Uterus (tissue), 4 donors: ENCODE data around the gene HSPBP1. TPM values are rescaled to one million over a fixed set of nuclear protein-coding genes. Genes with fewer than 3 reads are reported as not detected.

ENCODE experiments used
- DNase-seq, 2 donors: peaks; one replicate each; pipeline ENCODE4 v3.0.0-alpha.2; 2019 to 2020
- H3K27ac ChIP-seq, 2 donors: fragments of 200-600 bp; sonication (generic); 1 replicate in 1 of 2; 2 replicates in 1 of 2; pipeline ENCODE4 v1.5.1; 2016 to 2018
- H3K27me3 ChIP-seq, 2 donors: fragments of 200-600 bp; sonication (generic); one replicate each; pipeline ENCODE4 v1.5.1; 2018 to 2019; ENCODE audit warnings: control low read depth in 1 of 2
- H3K36me3 ChIP-seq, 2 donors: fragments of 200-600 bp; sonication (generic); one replicate each; pipeline ENCODE4 v1.5.1; 2019; ENCODE audit warnings: control low read depth in 1 of 2
- H3K4me1 ChIP-seq, 2 donors: fragments of 200-600 bp; sonication (generic); one replicate each; pipeline ENCODE4 v1.5.1; 2018 to 2019; ENCODE audit warnings: control low read depth in 1 of 2
- H3K4me3 ChIP-seq, 2 donors: fragments of 200-600 bp; sonication (generic); 1 replicate in 1 of 2; 2 replicates in 1 of 2; pipeline ENCODE4 v1.5.1; 2018 to 2019; ENCODE audit warnings: mild to moderate bottlenecking in 1 of 2
- H3K9me3 ChIP-seq, 2 donors: fragments of 200-600 bp; sonication (generic); one replicate each; pipeline ENCODE4 v1.5.1; 2019; ENCODE audit warnings: control low read depth in 1 of 2
- CTCF ChIP-seq, 4 experiments: fragments of 200-600 bp in 2 of 4; fragments of 450-650 bp in 2 of 4; sonication (generic) in 2 of 4; IDR thresholded peaks; one replicate each; pipeline ENCODE4 v1.5.1; 2016 to 2019; ENCODE audit warnings: antibody characterized with exemption in 4 of 4, mild to moderate bottlenecking in 2 of 4, moderate library complexity in 1 of 4
- POLR2A ChIP-seq, 2 donors: fragments of 450-650 bp; IDR thresholded peaks; one replicate each; pipeline ENCODE4 v1.6.1; 2016; ENCODE audit warnings: antibody characterized with exemption in 2 of 2, mild to moderate bottlenecking in 1 of 2, moderate library complexity in 1 of 2
- intact Hi-C: fragments of 100-400 bp; cut with DNase I; formaldehyde crosslinking; loops from one replicate; pipeline ENCODE4 v1.15.1; 2023; ENCODE audit warnings: low total_unique reads
- total RNA-seq, 4 donors: library from RNA; depleted of rRNA in 3 of 4; stranded (reverse); fragments of >200 nt in 3 of 4; gene quantifications; one replicate each; pipeline versions ENCODE4 v1.1.0 to v1.2.4, GENCODE V29; 2014 to 2023
- donor health status: DM: yes; HTN: yes; CAD: no.

HSPBP1 gene
- total RNA-seq, 4 donors from 2014 or later = 1.3 to 37.4 (median 25.6) TPM

- H3K4me1 ChIP-seq = no peaks in the 10 kb centered on the region
- DNase-seq = no peak
Measured at GRCh38 chr19:55248704-55249103, 31.2 kb downstream of the HSPBP1 start.

GRCh38 chr19:55248166-55248675, 31.7 kb downstream of the HSPBP1 start:
- H3K4me1 ChIP-seq = no peaks in the 10 kb centered on the region
- no peaks in the 10 kb centered on the region for H3K9me3 ChIP-seq
- no peak for DNase-seq
- no peaks in the 10 kb centered on the region for H3K36me3 ChIP-seq
- intact Hi-C loops = no loop called here
- TF ChIP-seq POLR2A (IDR thresholded peaks at IDR 0.05) = no peak
- H3K4me3 ChIP-seq = no peak overlapping the region
- H3K27me3 ChIP-seq = no peaks in the 10 kb centered on the region
- H3K27ac ChIP-seq = no peak overlapping the region

More at GRCh38 chr19:55248704-55249103, 31.2 kb downstream of the HSPBP1 start:
- intact Hi-C loops = no loop called here
- Histone ChIP-seq H3K27ac (no peak overlapping the region), H3K9me3 (no peaks in the 10 kb centered on the region), H3K4me3 (no peak overlapping the region), H3K27me3 (no peaks in the 10 kb centered on the region), H3K36me3 (no peaks in the 10 kb centered on the region)
- TF ChIP-seq CTCF (IDR thresholded peaks at IDR 0.05) (no peak), POLR2A (IDR thresholded peaks at IDR 0.05) (no peak)

GRCh38 chr19:55247621-55248099, 32.2 kb downstream of the HSPBP1 start:
- intact Hi-C loops = no loop called here
- no peak for DNase-seq

GRCh38 chr19:55246462-55247451, 33.2 kb downstream of the HSPBP1 start:
- H3K36me3 ChIP-seq = no peaks in the 10 kb centered on the region
- no peaks in the 10 kb centered on the region for H3K9me3 ChIP-seq
- no peak for TF ChIP-seq CTCF (IDR thresholded peaks at IDR 0.05)
- no peak for TF ChIP-seq POLR2A (IDR thresholded peaks at IDR 0.05)
- intact Hi-C loops = no loop called here
- no peak overlapping the region for H3K27ac ChIP-seq
- H3K27me3 ChIP-seq = no peaks in the 10 kb centered on the region
- no peak overlapping the region for H3K4me3 ChIP-seq
- no peaks in the 10 kb centered on the region for H3K4me1 ChIP-seq
- DNase-seq = no peak

More at GRCh38 chr19:55247621-55248099, 32.2 kb downstream of the HSPBP1 start:
- Histone ChIP-seq H3K4me3 (no peak overlapping the region), H3K27ac (no peak overlapping the region), H3K4me1 (no peaks in the 10 kb centered on the region), H3K36me3 (no peaks in the 10 kb centered on the region), H3K27me3 (no peaks in the 10 kb centered on the region), H3K9me3 (no peaks in the 10 kb centered on the region)
- no peak for TF ChIP-seq CTCF (IDR thresholded peaks at IDR 0.05)
- TF ChIP-seq POLR2A (IDR thresholded peaks at IDR 0.05) = no peak

GRCh38 chr19:55245236-55245904, 34.5 kb downstream of the HSPBP1 start:
- H3K4me3 ChIP-seq = no peak overlapping the region
- intact Hi-C loops = no loop called here
- H3K36me3 ChIP-seq = no peaks in the 10 kb centered on the region
- no peak for DNase-seq
- no peaks in the 10 kb centered on the region for H3K9me3 ChIP-seq
- no peak overlapping the region for H3K27ac ChIP-seq
- TF ChIP-seq POLR2A (IDR thresholded peaks at IDR 0.05) = no peak
- no peak for TF ChIP-seq CTCF (IDR thresholded peaks at IDR 0.05)
- no peaks in the 10 kb centered on the region for H3K4me1 ChIP-seq
- H3K27me3 ChIP-seq = no peaks in the 10 kb centered on the region
